ENCODE results near the gene CTSE.

CTSE gene

DNA sequence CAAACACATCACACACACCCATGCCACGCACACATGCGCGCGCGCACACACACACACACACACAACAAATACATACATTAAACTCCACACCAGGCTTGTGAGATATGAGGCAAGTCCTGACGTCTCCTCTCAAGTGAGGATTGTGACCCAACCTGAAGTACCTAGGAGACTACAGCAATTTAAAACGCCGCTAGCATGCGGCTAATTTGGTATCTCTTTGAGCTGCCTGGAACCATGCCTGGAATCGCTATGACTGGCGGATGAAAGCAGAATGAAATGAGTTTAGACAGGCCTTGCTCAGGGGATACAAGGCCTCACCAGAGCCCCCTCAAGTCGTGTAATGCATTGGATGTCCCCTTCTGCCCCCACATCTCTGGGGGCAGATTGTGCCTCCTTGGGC lies 18.9 kb downstream of the CTSE start:
- Histone ChIP-seq H3K27ac (no peak overlapping the region), H3K9me3 (ENCODE audit: severe bottlenecking) (peaks cover 3% of the 10 kb centered on the region), H3K27me3 (ENCODE audit: insufficient read depth, low read depth, severe bottlenecking) (no peaks in the 10 kb centered on the region), H3K4me3 (ENCODE audit: low read depth, low read length) (no peak overlapping the region), H3K36me3 (no peaks in the 10 kb centered on the region)
- TF ChIP-seq, protein P1, sequence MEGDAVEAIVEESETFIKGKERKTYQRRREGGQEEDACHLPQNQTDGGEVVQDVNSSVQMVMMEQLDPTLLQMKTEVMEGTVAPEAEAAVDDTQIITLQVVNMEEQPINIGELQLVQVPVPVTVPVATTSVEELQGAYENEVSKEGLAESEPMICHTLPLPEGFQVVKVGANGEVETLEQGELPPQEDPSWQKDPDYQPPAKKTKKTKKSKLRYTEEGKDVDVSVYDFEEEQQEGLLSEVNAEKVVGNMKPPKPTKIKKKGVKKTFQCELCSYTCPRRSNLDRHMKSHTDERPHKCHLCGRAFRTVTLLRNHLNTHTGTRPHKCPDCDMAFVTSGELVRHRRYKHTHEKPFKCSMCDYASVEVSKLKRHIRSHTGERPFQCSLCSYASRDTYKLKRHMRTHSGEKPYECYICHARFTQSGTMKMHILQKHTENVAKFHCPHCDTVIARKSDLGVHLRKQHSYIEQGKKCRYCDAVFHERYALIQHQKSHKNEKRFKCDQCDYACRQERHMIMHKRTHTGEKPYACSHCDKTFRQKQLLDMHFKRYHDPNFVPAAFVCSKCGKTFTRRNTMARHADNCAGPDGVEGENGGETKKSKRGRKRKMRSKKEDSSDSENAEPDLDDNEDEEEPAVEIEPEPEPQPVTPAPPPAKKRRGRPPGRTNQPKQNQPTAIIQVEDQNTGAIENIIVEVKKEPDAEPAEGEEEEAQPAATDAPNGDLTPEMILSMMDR (IDR thresholded peaks at IDR 0.05; ENCODE audit: low read depth, low read length), result no peak
- peak; percentile 5 for DNase-seq

DNA sequence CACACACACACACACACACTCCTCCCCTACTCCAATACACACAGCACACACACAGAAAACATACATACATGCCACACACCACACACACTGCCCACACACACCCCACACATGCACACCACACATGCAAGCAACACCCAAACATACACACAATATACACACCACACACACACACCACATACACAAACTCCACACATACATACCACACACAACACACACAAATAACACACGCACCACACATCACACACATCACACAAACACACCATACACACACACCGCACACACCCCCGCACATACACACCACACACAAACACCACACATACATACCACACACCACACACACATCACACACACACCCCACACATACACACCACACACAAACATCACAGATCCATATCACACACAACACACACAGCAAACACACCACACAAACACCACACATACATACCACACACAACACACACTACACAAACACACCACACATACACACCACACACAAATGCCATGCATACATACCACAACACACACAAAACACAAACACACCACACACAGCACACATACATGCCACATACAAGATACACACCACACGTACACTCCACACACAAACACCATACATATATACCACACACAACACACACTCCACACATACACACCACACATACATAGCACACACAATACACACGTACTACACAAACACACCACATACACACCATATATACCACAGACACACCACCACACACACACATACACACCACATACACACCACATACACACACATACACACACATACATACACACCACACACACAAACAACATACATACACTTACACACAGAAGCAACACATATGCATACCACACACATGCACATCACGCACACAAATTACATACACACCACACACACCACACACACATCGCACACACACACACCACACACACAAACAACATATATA lies 19.6 kb downstream of the CTSE start:
- Histone ChIP-seq H3K27me3 (ENCODE audit: insufficient read depth, low read depth, severe bottlenecking) (no peaks in the 10 kb centered on the region), H3K9me3 (ENCODE audit: severe bottlenecking) (peaks cover 3% of the 10 kb centered on the region), H3K27ac (no peak overlapping the region), H3K4me3 (ENCODE audit: low read depth, low read length) (no peak overlapping the region), H3K36me3 (no peaks in the 10 kb centered on the region)
- peak; percentile 4 for DNase-seq
- TF ChIP-seq, protein P1 (IDR thresholded peaks at IDR 0.05; ENCODE audit: low read depth, low read length), result no peak

DNA sequence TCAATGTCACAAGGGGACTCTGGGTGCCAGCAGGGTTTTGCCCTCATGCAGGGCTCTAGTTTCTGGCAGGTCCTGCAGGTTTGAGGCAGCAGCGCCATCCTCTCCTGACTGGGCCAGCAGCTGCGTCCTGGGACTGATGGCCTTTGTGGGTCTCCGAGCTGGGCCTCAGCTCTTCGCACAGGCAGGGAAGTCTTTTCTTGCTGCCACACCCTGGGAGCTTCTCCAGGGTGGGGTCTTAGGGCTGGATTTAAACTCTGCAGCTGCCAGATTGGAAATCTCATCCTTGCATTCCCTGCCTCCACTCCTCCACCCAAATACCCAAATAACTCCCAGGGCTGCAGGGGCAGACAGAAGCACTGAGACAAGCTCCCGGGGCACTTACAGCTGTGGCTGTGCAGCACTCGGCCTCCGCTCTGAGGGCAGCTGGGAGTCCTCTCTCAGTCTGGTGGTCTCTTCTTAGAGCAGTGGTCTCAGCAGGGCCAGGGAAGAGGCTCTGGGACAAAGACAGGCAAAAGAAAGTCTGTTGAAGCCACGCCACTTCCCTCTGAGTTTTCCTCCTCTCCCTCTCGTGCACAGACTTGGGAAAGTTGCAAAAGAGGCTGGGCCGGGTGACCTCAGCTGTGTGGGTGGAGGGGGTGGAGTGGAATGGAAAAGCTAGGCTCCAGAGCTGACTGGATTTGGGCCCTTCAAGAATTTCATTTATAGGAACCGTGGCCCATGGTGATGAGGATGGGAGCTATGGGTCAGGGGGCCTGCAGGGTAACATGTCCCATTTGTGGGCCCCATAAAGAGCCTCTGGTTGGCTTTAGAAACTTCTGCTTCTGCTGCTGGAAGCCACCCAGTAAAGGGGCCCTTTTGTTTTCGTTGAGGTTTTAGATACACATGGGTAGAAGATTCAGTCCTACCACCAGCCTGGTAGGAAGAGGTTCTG lies 20.6 kb downstream of the CTSE start, which contains the start of gene RAB7B:
TSS of gene RAB7B (minus strand) at position 525 of the 931 bp plus-strand sequence. CDS start 9,260 bp downstream, outside the sequence.
- TF ChIP-seq, protein P1 (IDR thresholded peaks at IDR 0.05; ENCODE audit: low read depth, low read length), result no peak

DNA sequence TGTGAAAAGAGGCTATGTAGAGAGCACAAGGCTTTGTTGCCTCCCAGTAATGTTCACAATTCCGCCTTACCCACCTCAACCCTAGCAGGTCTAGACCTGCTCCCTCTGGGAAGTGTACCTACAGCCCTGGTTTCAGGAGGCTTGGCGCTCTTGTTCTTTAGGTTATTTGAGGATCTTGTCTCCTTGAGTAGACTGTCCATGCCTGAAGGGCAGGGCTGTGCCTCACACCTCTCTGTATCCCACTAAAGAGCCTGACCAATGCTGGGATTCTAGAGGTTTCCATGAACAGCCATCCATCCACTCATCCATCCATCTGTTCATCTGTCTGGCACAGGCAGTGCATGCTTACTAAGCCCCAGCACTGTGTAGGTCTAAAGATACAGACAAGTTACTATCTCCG lies 21.5 kb downstream of the CTSE start:
- H3K27me3 ChIP-seq (ENCODE audit: insufficient read depth, low read depth, severe bottlenecking), result no peaks in the 10 kb centered on the region
- DNase-seq, result peak; percentile 6
- TF ChIP-seq, protein P1 (IDR thresholded peaks at IDR 0.05; ENCODE audit: low read depth, low read length), result no peak

More for the DNA sequence above, 20.6 kb downstream of the CTSE start, which contains the start of gene RAB7B:
- Histone ChIP-seq H3K27me3 (ENCODE audit: insufficient read depth, low read depth, severe bottlenecking) (no peaks in the 10 kb centered on the region), H3K36me3 (no peaks in the 10 kb centered on the region), H3K27ac (no peak within 1 kb of the TSS), H3K9me3 (ENCODE audit: severe bottlenecking) (peaks cover 3% of the 10 kb centered on the region), H3K4me3 (ENCODE audit: low read depth, low read length) (no peak within 1 kb of the TSS)
- peak; percentile 11 for DNase-seq

DNA sequence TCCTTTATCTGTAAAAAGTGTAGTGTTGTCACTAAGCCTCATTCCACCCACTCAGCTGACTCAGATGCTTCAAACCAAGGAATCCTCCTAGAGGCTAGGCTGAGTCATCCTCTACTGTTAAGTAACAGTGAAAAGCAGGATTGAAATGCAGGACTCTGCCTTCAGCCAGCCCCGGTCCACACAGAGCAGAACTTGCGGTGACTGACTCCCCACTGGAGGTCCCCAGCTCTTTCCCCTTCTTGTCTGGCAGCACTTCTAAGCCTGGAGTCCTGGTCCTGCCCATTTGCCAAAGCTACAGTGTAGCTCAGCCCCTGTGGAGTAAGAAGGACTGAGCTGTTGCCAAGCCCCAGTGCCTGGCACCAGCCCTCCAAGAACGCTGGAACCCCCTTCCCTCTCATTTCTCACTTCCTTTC lies 22.2 kb downstream of the CTSE start:
- peak; percentile 18 for DNase-seq
- Histone ChIP-seq H3K36me3 (no peaks in the 10 kb centered on the region), H3K9me3 (ENCODE audit: severe bottlenecking) (peaks cover 3% of the 10 kb centered on the region), H3K4me3 (ENCODE audit: low read depth, low read length) (no peak overlapping the region), H3K27me3 (ENCODE audit: insufficient read depth, low read depth, severe bottlenecking) (no peaks in the 10 kb centered on the region), H3K27ac (no peak overlapping the region)
- TF ChIP-seq, protein P1 (IDR thresholded peaks at IDR 0.05; ENCODE audit: low read depth, low read length), result no peak

More for the DNA sequence above, 21.5 kb downstream of the CTSE start:
- Histone ChIP-seq H3K9me3 (ENCODE audit: severe bottlenecking) (peaks cover 3% of the 10 kb centered on the region), H3K36me3 (no peaks in the 10 kb centered on the region), H3K4me3 (ENCODE audit: low read depth, low read length) (no peak overlapping the region), H3K27ac (no peak overlapping the region)

Measured in WERI-Rb-1 (cell line).